Measurements from ENCODE around the gene TRIM32. TPM values are rescaled to one million over a fixed set of nuclear protein-coding genes. Genes with fewer than 3 reads are reported as not detected.

Gene TRIM32
- total RNA-seq, 1 donor from 2014 or later, result 26.4 TPM

- no peak for DNase-seq (ENCODE audit: low read depth)
- no peaks in the 10 kb centered on the region for H3K36me3 ChIP-seq (ENCODE audit: control insufficient read depth, insufficient read depth, low read length)
- no peaks in the 10 kb centered on the region for H3K27me3 ChIP-seq (ENCODE audit: control insufficient read depth, insufficient read depth, low read length)
- H3K4me3 ChIP-seq (ENCODE audit: low read depth, low read length), result no peak overlapping the region
- peak; percentile 70 for TF ChIP-seq CTCF (IDR thresholded peaks at IDR 0.05; ENCODE audit: insufficient read depth, low read length, poor library complexity, severe bottlenecking)
Measured at GRCh38 chr9:116646661-116647514, 40.2 kb upstream of the TRIM32 start.

GRCh38 chr9:116647515-116647809 is 39.6 kb upstream of the TRIM32 start:
- no peaks in the 10 kb centered on the region for H3K36me3 ChIP-seq (ENCODE audit: control insufficient read depth, insufficient read depth, low read length)
- no peaks in the 10 kb centered on the region for H3K27me3 ChIP-seq (ENCODE audit: control insufficient read depth, insufficient read depth, low read length)
- no peak overlapping the region for H3K4me3 ChIP-seq (ENCODE audit: low read depth, low read length)
- DNase-seq (ENCODE audit: low read depth), result no peak
- no peak for TF ChIP-seq CTCF (IDR thresholded peaks at IDR 0.05; ENCODE audit: insufficient read depth, low read length, poor library complexity, severe bottlenecking)

- Histone ChIP-seq H3K36me3 (ENCODE audit: control insufficient read depth, insufficient read depth, low read length) (no peaks in the 10 kb centered on the region), H3K27me3 (ENCODE audit: control insufficient read depth, insufficient read depth, low read length) (no peaks in the 10 kb centered on the region), H3K4me3 (ENCODE audit: low read depth, low read length) (no peak overlapping the region)
- no peak for TF ChIP-seq CTCF (IDR thresholded peaks at IDR 0.05; ENCODE audit: insufficient read depth, low read length, poor library complexity, severe bottlenecking)
- no peak for DNase-seq (ENCODE audit: low read depth)
Measured at GRCh38 chr9:116653348-116654058, 33.6 kb upstream of the TRIM32 start.

- H3K27me3 ChIP-seq (ENCODE audit: control insufficient read depth, insufficient read depth, low read length), result no peaks in the 10 kb centered on the region
- H3K4me3 ChIP-seq (ENCODE audit: low read depth, low read length), result no peak overlapping the region
- no peaks in the 10 kb centered on the region for H3K36me3 ChIP-seq (ENCODE audit: control insufficient read depth, insufficient read depth, low read length)
- TF ChIP-seq CTCF (IDR thresholded peaks at IDR 0.05; ENCODE audit: insufficient read depth, low read length, poor library complexity, severe bottlenecking), result no peak
- no peak for DNase-seq (ENCODE audit: low read depth)
Measured at GRCh38 chr9:116654059-116654355, 33.1 kb upstream of the TRIM32 start.

GRCh38 chr9:116656501-116656971 is 30.6 kb upstream of the TRIM32 start:
- no peak for DNase-seq (ENCODE audit: low read depth)
- no peaks in the 10 kb centered on the region for H3K27me3 ChIP-seq (ENCODE audit: control insufficient read depth, insufficient read depth, low read length)
- H3K4me3 ChIP-seq (ENCODE audit: low read depth, low read length), result no peak overlapping the region
- TF ChIP-seq CTCF (IDR thresholded peaks at IDR 0.05; ENCODE audit: insufficient read depth, low read length, poor library complexity, severe bottlenecking), result no peak
- no peaks in the 10 kb centered on the region for H3K36me3 ChIP-seq (ENCODE audit: control insufficient read depth, insufficient read depth, low read length)

Data from kidney epithelial cell (primary cell).